Epithelial cell of esophagus (primary cell): ENCODE results near the gene MLNR.

Experiments
- DNase-seq: peaks from one replicate; pipeline ENCODE4 v3.0.0; 2010; ENCODE audit warnings: low read depth
- H3K4me3 ChIP-seq: 2 replicates; pipeline ENCODE4 v1.5.1; 2011; ENCODE audit warnings: mild to moderate bottlenecking, low read length, control low read depth
- TF ChIP-seq, protein P1 (sequence below): IDR thresholded peaks from 2 replicates; pipeline ENCODE4 v1.5.1; 2011; ENCODE audit warnings: low read depth, mild to moderate bottlenecking, low read length, control low read depth, inconsistent platforms; ENCODE audit not compliant: insufficient read depth; ENCODE audit errors: missing control alignments

The MLNR gene

DNA sequence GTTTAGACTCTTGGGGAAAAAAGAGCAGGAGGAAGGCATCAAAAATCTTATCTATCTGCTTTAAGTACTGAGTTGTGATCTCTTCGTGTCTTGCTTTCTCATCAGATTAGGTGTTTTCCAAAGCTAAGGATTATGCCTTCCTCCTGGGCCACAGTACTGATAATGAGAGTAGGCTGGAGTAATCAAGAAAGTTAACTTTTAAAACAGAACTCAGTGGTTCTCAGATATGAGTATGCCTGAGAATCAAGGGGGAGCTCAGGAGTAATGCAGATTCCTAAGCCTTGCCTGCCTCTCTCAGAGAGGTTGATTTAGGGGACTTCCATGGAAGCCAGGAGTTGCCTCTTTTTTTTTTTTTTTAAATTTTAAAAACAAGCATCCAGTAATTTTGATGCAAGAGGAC is 51.1 kb downstream of the MLNR start:
- TF ChIP-seq, protein P1, sequence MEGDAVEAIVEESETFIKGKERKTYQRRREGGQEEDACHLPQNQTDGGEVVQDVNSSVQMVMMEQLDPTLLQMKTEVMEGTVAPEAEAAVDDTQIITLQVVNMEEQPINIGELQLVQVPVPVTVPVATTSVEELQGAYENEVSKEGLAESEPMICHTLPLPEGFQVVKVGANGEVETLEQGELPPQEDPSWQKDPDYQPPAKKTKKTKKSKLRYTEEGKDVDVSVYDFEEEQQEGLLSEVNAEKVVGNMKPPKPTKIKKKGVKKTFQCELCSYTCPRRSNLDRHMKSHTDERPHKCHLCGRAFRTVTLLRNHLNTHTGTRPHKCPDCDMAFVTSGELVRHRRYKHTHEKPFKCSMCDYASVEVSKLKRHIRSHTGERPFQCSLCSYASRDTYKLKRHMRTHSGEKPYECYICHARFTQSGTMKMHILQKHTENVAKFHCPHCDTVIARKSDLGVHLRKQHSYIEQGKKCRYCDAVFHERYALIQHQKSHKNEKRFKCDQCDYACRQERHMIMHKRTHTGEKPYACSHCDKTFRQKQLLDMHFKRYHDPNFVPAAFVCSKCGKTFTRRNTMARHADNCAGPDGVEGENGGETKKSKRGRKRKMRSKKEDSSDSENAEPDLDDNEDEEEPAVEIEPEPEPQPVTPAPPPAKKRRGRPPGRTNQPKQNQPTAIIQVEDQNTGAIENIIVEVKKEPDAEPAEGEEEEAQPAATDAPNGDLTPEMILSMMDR, result no peak
- no peak for DNase-seq
- H3K4me3 ChIP-seq, result no peak overlapping the region
